ENCODE measurements around the gene WNT7A.

GRCh38 chr3:13898346-13898745, 18.5 kb upstream of the WNT7A start:
- TF ChIP-seq CTCF (IDR thresholded peaks at IDR 0.05 in 2 of 3, conservative IDR thresholded peaks at IDR 0.05 in 1 of 3; ENCODE audit: borderline replicate concordance in 1 of 3, insufficient read depth in 1 of 3, low read depth in 2 of 3, low read length in 2 of 3) (no peak), SP1 (IDR thresholded peaks at IDR 0.05; ENCODE audit: low read depth) (no peak), EZH2 (IDR thresholded peaks at IDR 0.05) (no peak), POLR2A (IDR thresholded peaks at IDR 0.05; ENCODE audit: borderline replicate concordance, extremely low read depth, insufficient read depth, insufficient read length) (no peak), FOSL1 (IDR thresholded peaks at IDR 0.05; ENCODE audit: low read depth) (no peak)
- TF ChIP-seq, protein P1, sequence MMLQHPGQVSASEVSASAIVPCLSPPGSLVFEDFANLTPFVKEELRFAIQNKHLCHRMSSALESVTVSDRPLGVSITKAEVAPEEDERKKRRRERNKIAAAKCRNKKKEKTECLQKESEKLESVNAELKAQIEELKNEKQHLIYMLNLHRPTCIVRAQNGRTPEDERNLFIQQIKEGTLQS (IDR thresholded peaks at IDR 0.05) = no peak
